Activated B cell treated with CpG ODN at 0.5 μM for 24 hours (primary cell): ENCODE results near the gene CDH26. TPM values are rescaled to one million over a fixed set of nuclear protein-coding genes. Genes with fewer than 3 reads are reported as not detected.

Experiments
- ATAC-seq: fragments of 200-7000 bp; cut with Tn5 transposase; one replicate; pipeline ENCODE4 v1.10.0; 2021; ENCODE audit warnings: low read depth, mild to moderate bottlenecking, moderate library complexity
- CTCF ChIA-PET: fragments of 350-600 bp; sonication (Branson Sonifier 250); formaldehyde crosslinking; loops from one replicate; lab custom pipeline; 2021; ENCODE audit warnings: antibody characterized with exemption; lab: Charles Lee
- POLR2A ChIA-PET: fragments of 350-600 bp; sonication (Branson Sonifier 250); formaldehyde crosslinking; loops from one replicate; lab custom pipeline; 2021; ENCODE audit warnings: antibody characterized with exemption; lab: Charles Lee
- DNase-seq: peaks from one replicate; pipeline ENCODE4 v3.0.0; 2022
- H3K27ac Mint-ChIP-seq: one replicate; pipeline ENCODE4 v1.8.0; 2020; ENCODE audit warnings: mixed read lengths
- H3K27me3 Mint-ChIP-seq: one replicate; pipeline ENCODE4 v1.8.0; 2021; ENCODE audit warnings: mixed read lengths
- H3K36me3 Mint-ChIP-seq: one replicate; pipeline ENCODE4 v1.8.0; 2021; ENCODE audit warnings: low read depth, mixed read lengths
- H3K4me1 Mint-ChIP-seq: one replicate; pipeline ENCODE4 v1.8.0; 2021; ENCODE audit warnings: mixed read lengths
- H3K4me3 Mint-ChIP-seq: one replicate; pipeline ENCODE4 v1.8.0; 2020; ENCODE audit warnings: mild to moderate bottlenecking, mixed read lengths
- H3K9me3 Mint-ChIP-seq: one replicate; pipeline ENCODE4 v1.8.0; 2020; ENCODE audit warnings: mixed read lengths
- intact Hi-C: fragments of 100-400 bp; cut with micrococcal nuclease; formaldehyde crosslinking; loops from one replicate; pipeline ENCODE4 v1.15.1; 2024
- total RNA-seq: library from RNA; stranded (reverse); gene quantifications from 2 replicates; pipeline ENCODE4 v1.2.3, GENCODE V29; 2022
- TF ChIP-seq, protein P1 (sequence below): fragments of 200-600 bp; IDR thresholded peaks from one replicate; pipeline ENCODE4 v1.8.0; 2022; ENCODE audit warnings: antibody characterized with exemption, mild to moderate bottlenecking

CDH26 gene
- total RNA-seq, 1 donor from 2014 or later: 1.4 TPM

DNA sequence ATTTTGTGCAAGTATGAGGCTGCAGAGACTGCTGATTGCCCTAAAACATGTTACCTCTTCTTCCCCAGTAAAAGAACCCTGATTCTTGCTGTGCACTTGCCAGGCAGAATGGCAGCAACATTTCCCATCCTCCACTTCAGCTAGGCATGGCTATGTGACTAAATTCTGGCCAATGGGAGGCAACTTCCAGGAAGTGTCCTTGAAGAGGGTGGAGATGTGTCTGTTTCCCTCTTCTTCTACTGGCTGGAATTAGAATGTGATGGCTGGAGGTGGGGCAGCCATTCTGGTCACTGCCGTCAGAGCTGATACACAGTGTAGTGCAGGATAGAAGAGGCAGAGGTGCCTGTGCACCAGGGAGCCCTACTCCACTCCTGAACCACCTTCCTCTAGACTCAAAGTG, 64.6 kb downstream of the CDH26 start:
- Mint-ChIP-seq H3K4me1 (no peaks in the 10 kb centered on the region), H3K27ac (no peak overlapping the region)
- POLR2A ChIA-PET: no interaction called here

DNA sequence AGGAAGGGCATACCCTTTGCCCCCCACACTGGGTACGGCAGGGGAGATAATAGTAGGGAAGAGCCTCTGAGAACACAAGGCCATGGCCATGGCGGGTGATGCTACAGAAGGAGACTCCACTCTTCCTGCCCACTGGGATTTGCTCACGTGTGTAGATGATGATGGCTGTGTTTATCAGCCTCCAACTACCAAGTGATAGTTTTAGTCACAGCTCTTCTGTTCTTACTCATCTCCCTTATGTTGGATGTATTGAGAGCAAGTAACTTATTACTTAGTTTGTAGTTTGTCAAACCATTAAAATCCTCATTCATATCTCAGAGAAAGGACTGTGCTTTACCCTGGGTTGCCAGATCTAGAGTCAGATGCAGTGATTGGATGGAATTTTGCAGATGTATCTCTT, 66.0 kb downstream of the CDH26 start:
- Mint-ChIP-seq H3K4me3 (no peak overlapping the region), H3K36me3 (peaks cover 3% of the 10 kb centered on the region), H3K4me1 (no peaks in the 10 kb centered on the region), H3K27me3 (peaks cover 3% of the 10 kb centered on the region), H3K27ac (no peak overlapping the region), H3K9me3 (peaks cover 5% of the 10 kb centered on the region)
- DNase-seq (no peak), ATAC-seq (no peak)
- ChIA-PET CTCF (no interaction called here), POLR2A (no interaction called here)
- TF ChIP-seq, protein P1, sequence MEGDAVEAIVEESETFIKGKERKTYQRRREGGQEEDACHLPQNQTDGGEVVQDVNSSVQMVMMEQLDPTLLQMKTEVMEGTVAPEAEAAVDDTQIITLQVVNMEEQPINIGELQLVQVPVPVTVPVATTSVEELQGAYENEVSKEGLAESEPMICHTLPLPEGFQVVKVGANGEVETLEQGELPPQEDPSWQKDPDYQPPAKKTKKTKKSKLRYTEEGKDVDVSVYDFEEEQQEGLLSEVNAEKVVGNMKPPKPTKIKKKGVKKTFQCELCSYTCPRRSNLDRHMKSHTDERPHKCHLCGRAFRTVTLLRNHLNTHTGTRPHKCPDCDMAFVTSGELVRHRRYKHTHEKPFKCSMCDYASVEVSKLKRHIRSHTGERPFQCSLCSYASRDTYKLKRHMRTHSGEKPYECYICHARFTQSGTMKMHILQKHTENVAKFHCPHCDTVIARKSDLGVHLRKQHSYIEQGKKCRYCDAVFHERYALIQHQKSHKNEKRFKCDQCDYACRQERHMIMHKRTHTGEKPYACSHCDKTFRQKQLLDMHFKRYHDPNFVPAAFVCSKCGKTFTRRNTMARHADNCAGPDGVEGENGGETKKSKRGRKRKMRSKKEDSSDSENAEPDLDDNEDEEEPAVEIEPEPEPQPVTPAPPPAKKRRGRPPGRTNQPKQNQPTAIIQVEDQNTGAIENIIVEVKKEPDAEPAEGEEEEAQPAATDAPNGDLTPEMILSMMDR: no peak
- intact Hi-C loops: no loop called here

More for the DNA sequence above, 64.6 kb downstream of the CDH26 start:
- DNase-seq (no peak), ATAC-seq (no peak)
- H3K4me3 Mint-ChIP-seq: no peak overlapping the region
- TF ChIP-seq, protein P1: no peak
- peaks cover 5% of the 10 kb centered on the region for H3K27me3 Mint-ChIP-seq
- CTCF ChIA-PET: no interaction called here
- peaks cover 14% of the 10 kb centered on the region for H3K9me3 Mint-ChIP-seq
- intact Hi-C loops: no loop called here
- H3K36me3 Mint-ChIP-seq: peaks cover 8% of the 10 kb centered on the region

DNA sequence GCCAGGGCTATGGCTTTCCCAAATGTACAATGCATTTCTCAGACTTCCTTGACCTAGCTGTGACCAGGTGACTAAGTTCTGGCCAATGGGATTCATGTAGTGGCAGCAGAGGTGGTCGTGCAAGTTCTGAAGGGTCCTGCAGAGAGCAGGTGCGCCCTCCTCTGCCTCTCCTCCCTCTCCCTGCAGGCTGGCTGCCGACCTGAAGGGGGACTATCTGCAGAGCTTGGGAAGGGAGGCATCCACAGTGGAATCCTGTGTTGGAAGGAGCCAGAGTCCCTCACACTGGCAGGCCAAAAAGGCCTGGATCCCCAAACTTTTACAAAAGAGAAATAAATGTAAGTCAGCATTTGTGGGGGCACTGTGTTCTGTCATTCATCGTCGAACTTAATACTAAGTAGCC, 66.6 kb downstream of the CDH26 start:
- H3K4me3 Mint-ChIP-seq: no peak overlapping the region
- ChIA-PET CTCF (no interaction called here), POLR2A (no interaction called here)
- peaks cover 2% of the 10 kb centered on the region for H3K9me3 Mint-ChIP-seq
- H3K27me3 Mint-ChIP-seq: peaks cover 3% of the 10 kb centered on the region
- DNase-seq: no peak
- intact Hi-C loops: no loop called here
- H3K4me1 Mint-ChIP-seq: no peaks in the 10 kb centered on the region
- TF ChIP-seq, protein P1: no peak
- ATAC-seq: no peak
- no peaks in the 10 kb centered on the region for H3K36me3 Mint-ChIP-seq
- H3K27ac Mint-ChIP-seq: no peak overlapping the region

DNA sequence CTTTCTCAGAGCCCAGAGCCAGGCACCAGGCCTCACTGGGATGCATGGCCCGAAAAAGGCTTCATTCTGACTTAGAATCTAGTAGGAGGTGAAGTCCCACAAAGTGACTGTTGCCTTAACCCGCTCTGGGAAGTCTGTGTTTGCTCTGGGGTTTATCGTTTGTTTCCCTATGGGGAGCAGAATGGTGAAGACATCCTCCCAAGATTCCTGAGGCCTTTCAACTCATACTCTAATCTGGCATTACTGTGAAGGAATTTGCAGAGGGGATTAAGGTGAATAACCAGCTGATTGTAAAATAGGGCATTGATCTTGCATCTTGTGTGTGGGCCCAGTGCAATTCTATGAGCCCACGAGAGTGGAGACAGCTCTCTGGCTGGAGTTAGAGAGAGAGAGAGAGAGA, 67.8 kb downstream of the CDH26 start:
- Mint-ChIP-seq H3K4me3 (no peak overlapping the region), H3K4me1 (no peaks in the 10 kb centered on the region), H3K36me3 (no peaks in the 10 kb centered on the region), H3K9me3 (peaks cover 2% of the 10 kb centered on the region), H3K27ac (no peak overlapping the region), H3K27me3 (peaks cover 3% of the 10 kb centered on the region)
- ATAC-seq (no peak), DNase-seq (no peak)
- TF ChIP-seq, protein P1: no peak
- CTCF ChIA-PET: no interaction called here
- POLR2A ChIA-PET: no interaction called here
- intact Hi-C loops: no loop called here

DNA sequence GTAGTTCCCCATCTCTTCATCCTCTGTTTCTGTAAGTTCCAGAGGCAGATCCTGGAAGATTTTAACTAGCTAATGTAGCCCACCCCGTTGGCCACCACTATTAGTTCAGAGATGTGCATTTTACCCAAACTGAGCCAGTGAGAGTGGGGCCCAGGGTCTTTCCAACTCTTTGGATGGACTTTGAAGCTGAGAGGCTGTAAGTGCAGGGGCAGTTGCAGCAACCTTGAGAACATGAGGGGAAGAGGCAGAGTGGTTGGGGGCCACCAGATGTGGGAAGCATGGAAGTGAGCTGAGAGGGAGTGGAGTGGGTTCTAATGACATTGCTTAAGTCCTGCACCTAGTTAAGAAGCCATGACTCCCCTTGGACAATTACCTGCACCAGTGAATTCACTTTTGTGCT, 72.2 kb downstream of the CDH26 start:
- DNase-seq (no peak), ATAC-seq (no peak)
- intact Hi-C loops: no loop called here
- H3K9me3 Mint-ChIP-seq: peaks cover 6% of the 10 kb centered on the region
- peaks cover 3% of the 10 kb centered on the region for H3K27me3 Mint-ChIP-seq
- no peak overlapping the region for H3K4me3 Mint-ChIP-seq
- CTCF ChIA-PET: no interaction called here
- POLR2A ChIA-PET: no interaction called here
- no peak overlapping the region for H3K27ac Mint-ChIP-seq
- H3K36me3 Mint-ChIP-seq: no peaks in the 10 kb centered on the region
- TF ChIP-seq, protein P1: no peak
- no peaks in the 10 kb centered on the region for H3K4me1 Mint-ChIP-seq
